ENCODE results near the gene TRPM6.
A peak's percentile ranks its signal among the peaks of the same experiment; 100 is the strongest.

TRPM6 gene

DNA sequence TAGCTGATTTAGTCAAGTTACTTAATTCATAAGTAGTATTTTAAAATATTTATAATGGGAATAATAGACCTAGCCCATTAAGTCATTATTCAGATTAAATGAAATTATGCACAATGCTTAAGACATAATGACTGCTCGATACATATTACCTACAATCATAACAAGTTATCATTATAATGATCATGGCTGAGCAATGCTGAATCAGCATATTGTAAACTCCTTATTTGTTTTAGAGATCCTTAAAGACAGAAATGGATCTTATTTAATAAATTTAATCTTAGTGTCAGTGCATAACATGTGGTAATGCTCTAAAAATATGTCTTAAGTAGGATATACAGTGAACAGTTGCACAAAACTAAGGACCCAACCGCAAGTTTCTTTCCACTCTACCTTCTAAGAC lies 169.0 kb downstream of the TRPM6 start:
- no peak for DNase-seq

DNA sequence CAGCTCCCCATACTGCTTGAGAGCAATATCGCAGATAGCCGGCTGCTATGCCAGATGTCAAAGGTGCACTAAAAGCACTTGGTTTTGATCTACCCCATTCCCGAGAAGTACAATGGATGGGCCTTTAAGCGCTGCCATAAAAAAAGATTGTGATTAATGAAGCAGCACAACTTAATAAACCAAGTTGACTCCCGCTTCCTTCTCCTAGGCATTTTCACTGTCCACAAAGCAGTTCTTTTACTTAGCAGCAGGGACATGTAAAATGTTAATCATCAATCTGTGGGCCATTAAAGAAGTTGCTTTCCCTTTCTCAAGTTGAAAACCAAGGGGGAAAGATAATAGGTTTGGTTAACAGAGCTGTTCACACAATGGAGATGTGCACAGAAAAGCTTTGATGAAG lies 176.4 kb downstream of the TRPM6 start:
- DNase-seq = no peak

DNA sequence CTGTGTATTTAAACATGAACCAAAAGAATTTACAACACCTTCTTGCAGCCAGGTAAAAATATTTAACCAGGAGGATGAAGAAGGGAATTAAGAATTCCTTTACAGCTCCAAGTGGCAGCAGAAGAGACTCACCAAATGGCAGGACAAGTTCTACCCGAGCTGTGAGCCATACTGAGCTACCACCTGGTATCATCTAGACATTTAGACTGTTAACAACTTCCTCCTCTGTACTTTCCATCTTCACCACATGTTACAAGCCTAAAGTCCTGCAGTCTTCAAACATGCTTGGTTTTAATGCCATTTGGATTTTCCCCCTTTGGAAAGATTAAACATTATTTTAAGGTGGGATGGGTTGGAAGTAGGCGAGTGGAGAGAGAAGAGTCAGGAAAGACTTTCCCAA lies 190.2 kb downstream of the TRPM6 start:
- no peak for DNase-seq

DNA sequence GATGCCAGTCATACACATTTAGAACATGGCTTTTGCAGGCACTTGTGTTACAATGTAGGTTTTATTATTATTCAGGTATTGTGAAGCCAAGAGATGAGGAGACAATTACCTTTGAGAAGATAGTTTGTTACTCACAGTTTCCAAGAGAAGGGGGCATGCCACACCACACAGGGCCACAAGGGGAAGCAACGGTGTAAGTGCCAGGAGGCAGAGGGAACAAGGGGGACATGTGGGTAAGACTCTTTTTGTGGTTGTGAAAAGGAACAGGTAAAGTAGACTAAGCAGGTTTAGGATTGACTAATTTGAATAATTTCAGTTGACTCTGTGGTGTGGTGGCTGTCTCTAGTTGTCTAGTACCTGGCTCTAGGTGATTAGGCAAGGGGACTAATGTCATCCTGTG lies 191.2 kb downstream of the TRPM6 start:
- DNase-seq = peak; percentile 1

DNA sequence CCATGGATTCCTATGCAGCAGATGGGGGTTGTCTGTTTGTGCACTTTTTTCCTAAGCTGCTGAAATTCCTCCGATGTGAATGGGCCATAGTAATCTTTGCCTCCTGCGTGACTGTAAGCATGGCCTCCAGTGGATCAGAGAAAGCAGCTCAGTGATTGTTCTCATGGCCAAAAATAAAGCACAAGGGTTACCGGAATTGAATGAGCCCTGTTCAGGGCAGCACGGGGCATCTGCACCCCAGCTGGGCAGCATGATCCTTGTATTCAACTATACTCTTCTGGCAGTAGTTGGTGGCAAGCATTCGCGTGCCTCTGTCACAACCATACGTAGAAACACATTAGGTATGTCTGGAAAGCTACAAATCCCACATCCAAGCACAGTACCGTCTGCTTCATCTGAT lies 196.7 kb downstream of the TRPM6 start:
- DNase-seq = no peak

DNA sequence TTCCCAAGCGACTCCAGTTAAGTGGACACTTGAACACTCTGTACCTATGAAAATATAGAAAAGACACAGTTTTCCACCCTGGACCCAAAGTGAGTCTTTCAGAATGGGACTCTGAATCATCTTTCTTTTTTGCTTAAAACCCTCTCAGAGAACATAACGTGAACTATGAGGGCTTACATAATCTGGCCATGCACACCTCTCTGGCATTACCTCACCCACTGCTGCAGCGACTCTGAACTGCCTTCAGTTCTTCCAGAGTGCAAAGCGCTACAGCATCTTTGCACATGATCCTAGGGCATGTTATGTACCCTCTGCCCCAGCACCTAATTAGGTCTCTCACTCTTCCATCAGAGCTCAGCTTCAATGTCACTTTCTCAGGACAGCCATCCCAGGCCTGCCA lies 204.4 kb downstream of the TRPM6 start:
- DNase-seq = no peak

DNA sequence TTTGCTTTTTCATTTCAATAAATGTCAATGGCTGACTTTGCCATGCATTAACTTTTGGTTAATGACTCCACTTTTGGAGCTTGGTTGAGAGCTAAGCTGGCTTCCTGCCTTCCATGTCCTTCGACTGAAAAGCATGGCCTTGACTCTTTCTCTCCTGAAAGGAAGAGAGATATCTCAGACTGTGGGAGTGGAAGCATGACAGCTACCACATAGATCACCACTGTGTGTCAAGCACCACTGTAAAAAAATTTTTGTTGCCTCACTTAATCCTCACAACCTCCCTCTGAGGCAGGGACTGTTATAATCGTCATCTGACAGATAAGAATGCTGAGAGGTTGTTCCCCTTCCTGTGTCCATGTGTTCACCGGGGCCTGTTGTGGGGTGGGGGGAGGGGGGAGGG lies 205.8 kb downstream of the TRPM6 start:
- peak; percentile 0 for DNase-seq

DNA sequence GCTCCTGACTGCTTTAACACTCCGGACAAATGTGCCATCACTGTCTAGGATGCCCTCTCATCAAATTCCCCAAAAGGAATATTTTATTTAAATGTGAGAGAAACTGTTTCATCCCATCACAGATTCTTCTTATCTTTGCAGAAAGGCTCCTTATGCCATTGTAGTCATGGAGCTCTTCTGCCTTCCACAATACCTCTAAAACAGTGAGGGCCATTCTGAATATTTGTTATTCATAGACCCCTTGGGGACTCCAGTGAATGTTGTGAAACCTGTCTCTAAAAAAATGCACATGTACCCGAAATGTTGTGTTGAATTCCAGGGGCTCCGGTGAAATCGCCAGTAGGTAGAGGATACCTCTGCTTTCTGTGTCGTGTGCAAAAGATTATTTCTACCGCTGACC lies 213.6 kb downstream of the TRPM6 start:
- no peak for DNase-seq
